Ovary (tissue), 9 donors: ENCODE measurements around the gene ENTHD1. TPM values are rescaled to one million over a fixed set of nuclear protein-coding genes. Genes with fewer than 3 reads are reported as not detected.

ENCODE experiments used
- DNase-seq, 5 donors: peaks; one replicate each; pipeline ENCODE4 v3.0.0-alpha.2; 2019 to 2020
- H3K27ac ChIP-seq, 2 donors: fragments of 200-600 bp; one replicate each; pipeline versions ENCODE4 v1.5.1 to v1.8.0; 2019 to 2022
- H3K27me3 ChIP-seq: fragments of 200-600 bp; one replicate; pipeline ENCODE4 v1.8.0; 2022
- H3K36me3 ChIP-seq: fragments of 200-600 bp; sonication (generic); one replicate; pipeline ENCODE4 v1.5.1; 2019
- H3K4me1 ChIP-seq: one replicate; pipeline ENCODE4 v1.8.1; 2013; ENCODE audit warnings: mild to moderate bottlenecking, moderate library complexity; ENCODE audit not compliant: insufficient read depth
- H3K4me3 ChIP-seq: fragments of 200-600 bp; sonication (generic); one replicate; pipeline ENCODE4 v1.5.1; 2017
- H3K9me3 ChIP-seq, 2 donors: fragments of 200-600 bp in 1 of 2; sonication (generic) in 1 of 2; one replicate each; pipeline versions ENCODE4 v1.5.1 to v1.8.1; 2013 to 2019; ENCODE audit warnings: mild to moderate bottlenecking in 1 of 2, moderate library complexity in 1 of 2
- CTCF ChIP-seq, 3 donors: fragments of 450-650 bp in 2 of 3; fragments of 200-600 bp in 1 of 3; IDR thresholded peaks; one replicate each; pipeline versions ENCODE4 v1.5.1 to v1.8.0; 2016 to 2022; ENCODE audit warnings: antibody characterized with exemption in 3 of 3, mild to moderate bottlenecking in 1 of 3
- EP300 ChIP-seq: sonication (generic); formaldehyde crosslinking; IDR thresholded peaks from one replicate; pipeline ENCODE4 v1.6.1; 2017; ENCODE audit warnings: antibody characterized with exemption
- POLR2A ChIP-seq: fragments of 450-650 bp; IDR thresholded peaks from one replicate; pipeline ENCODE4 v1.6.1; 2017; ENCODE audit warnings: antibody characterized with exemption, mild to moderate bottlenecking, moderate library complexity
- WGBS, 3 donors: extraction: QIAGEN DNeasy Blood & Tissue Kit in 1 of 3; methylation state at CpG; one replicate each; pipeline versions ENCODE4 v1.1.5 to v1.1.7; 2013 to 2017; 5-methylcytosine and 5-hydroxymethylcytosine counted together
- intact Hi-C, 4 donors: fragments of 100-400 bp; cut with DNase I; formaldehyde crosslinking; loops; one replicate each; pipeline versions ENCODE4 v1.11.0 to v1.15.1; 2022 to 2023
- polyA plus RNA-seq, 2 donors: library from polyadenylated mRNA; stranded (reverse); fragments of 200-250 nt in 1 of 2; fragments of 350-450 nt in 1 of 2; fragmentation: Illumina TruSeq in 1 of 2; extraction: RNeasy Lipid Tissue Mini Kit (QIAGEN cat#74804) in 1 of 2; gene quantifications; one replicate each; pipeline ENCODE4 v1.2.3, GENCODE V29; 2013 to 2014
- total RNA-seq, 7 donors: library from RNA; depleted of rRNA in 2 of 7; stranded (reverse); fragments of >200 nt in 2 of 7; fragmentation: NEBNext Ultra II Directional in 3 of 7; extraction: Animal tissue kit (Norgen Biotek cat#: 25700) in 3 of 7; gene quantifications; one replicate each; pipeline versions ENCODE4 v1.1.0 to v1.2.4, GENCODE V29; 2016 to 2023
- donor health status: DM: no; HTN: no; CAD: no; lungs with moderate emphysema.
- donor health status: DM: no; HTN: no; CAD: no.
- donor health status: Bipolar disorder and iron deficiency.
- donor health status: DM: yes; HTN: yes; CAD: no.
- donor health status: DM: no; HTN: no; CAD: no.
- donor health status: DM: yes; HTN: yes; CAD: no.

ENTHD1 gene
- total and polyA plus RNA-seq, 9 donors, result 0.23 TPM; not detected in 8

- H3K9me3 ChIP-seq, result no peaks in the 10 kb centered on the region
- H3K4me3 ChIP-seq, result no peak overlapping the region
- intact Hi-C loops, result no loop called here
- H3K27me3 ChIP-seq, result no peaks in the 10 kb centered on the region
- TF ChIP-seq CTCF (IDR thresholded peaks at IDR 0.05) (no peak), EP300 (no peak), POLR2A (no peak)
- no peak for DNase-seq
- no peaks in the 10 kb centered on the region for H3K36me3 ChIP-seq
- H3K27ac ChIP-seq, result no peak overlapping the region
- H3K4me1 ChIP-seq, result peaks cover 3% of the 10 kb centered on the region
- 73 to 76% (median 75%) methylated on average over 13 of the region's 13 CpGs for WGBS, 3 donors
These were observed 164.2 kb downstream of the ENTHD1 start for GRCh38 chr22:39729141-39729934.

- 88 to 90% (median 89%) methylated on average over 12 of the region's 12 CpGs for WGBS, 3 donors
- DNase-seq, result no peak
These were observed 165.2 kb downstream of the ENTHD1 start for GRCh38 chr22:39728236-39728860.

GRCh38 chr22:39727541-39727940 lies 166.0 kb downstream of the ENTHD1 start:
- no peak for TF ChIP-seq CTCF (IDR thresholded peaks at IDR 0.05)
- TF ChIP-seq POLR2A, result no peak
- TF ChIP-seq EP300, result no peak
- no peaks in the 10 kb centered on the region for H3K27me3 ChIP-seq

More at GRCh38 chr22:39728236-39728860, 165.2 kb downstream of the ENTHD1 start:
- Histone ChIP-seq H3K4me1 (peaks cover 2% of the 10 kb centered on the region), H3K27ac (no peak overlapping the region), H3K9me3 (no peaks in the 10 kb centered on the region), H3K4me3 (no peak overlapping the region), H3K36me3 (no peaks in the 10 kb centered on the region), H3K27me3 (no peaks in the 10 kb centered on the region)
- TF ChIP-seq CTCF (IDR thresholded peaks at IDR 0.05) (no peak), EP300 (no peak), POLR2A (no peak)
- intact Hi-C loops, result no loop called here

GRCh38 chr22:39725351-39726035 lies 168.1 kb downstream of the ENTHD1 start:
- Histone ChIP-seq H3K4me1 (no peaks in the 10 kb centered on the region), H3K27me3 (no peaks in the 10 kb centered on the region), H3K27ac (no peak overlapping the region), H3K36me3 (no peaks in the 10 kb centered on the region), H3K4me3 (no peak overlapping the region), H3K9me3 (no peaks in the 10 kb centered on the region)
- DNase-seq, result no peak
- WGBS, 3 donors, result 90 to 93% (median 91%) methylated on average over 9 of the region's 9 CpGs
- no peak for TF ChIP-seq CTCF (IDR thresholded peaks at IDR 0.05)
- intact Hi-C loops, result no loop called here

More at GRCh38 chr22:39727541-39727940, 166.0 kb downstream of the ENTHD1 start:
- no peak overlapping the region for H3K4me3 ChIP-seq
- no peak overlapping the region for H3K27ac ChIP-seq
- H3K36me3 ChIP-seq, result no peaks in the 10 kb centered on the region
- no peak for DNase-seq
- WGBS, 3 donors, result 39 to 52% (median 51%) methylated on average over 15 of the region's 15 CpGs
- no peaks in the 10 kb centered on the region for H3K9me3 ChIP-seq
- no peaks in the 10 kb centered on the region for H3K4me1 ChIP-seq
- intact Hi-C loops, result no loop called here
